GM12891 (cell line): ENCODE measurements around the gene CNOT3.
"Not testable (repeated sequence)": the region's sequence is repeated elsewhere in the genome, so short reads cannot be mapped to it uniquely, and the experiment has no call there.

ENCODE experiments used
- POLR2A ChIP-seq: IDR thresholded peaks from 2 replicates; pipeline ENCODE4 v1.6.1; 2011; ENCODE audit warnings: low read depth, low read length, control low read depth
- POLR2AphosphoS5 ChIP-seq: IDR thresholded peaks from 2 replicates; pipeline ENCODE4 v1.6.1; 2011; ENCODE audit warnings: low read depth, low read length, control low read depth
- POU2F2 ChIP-seq: IDR thresholded peaks from 2 replicates; pipeline ENCODE4 v1.6.1; 2011; ENCODE audit warnings: low read depth, mild to moderate bottlenecking, control low read depth, low read length, moderate library complexity
- SPI1 ChIP-seq: IDR thresholded peaks from 2 replicates; pipeline ENCODE4 v1.6.1; 2011; ENCODE audit warnings: low read depth, low read length, control low read depth
- TAF1 ChIP-seq: IDR thresholded peaks from 2 replicates; pipeline ENCODE4 v1.6.1; 2011; ENCODE audit warnings: low read depth, low read length, control low read depth

DNA sequence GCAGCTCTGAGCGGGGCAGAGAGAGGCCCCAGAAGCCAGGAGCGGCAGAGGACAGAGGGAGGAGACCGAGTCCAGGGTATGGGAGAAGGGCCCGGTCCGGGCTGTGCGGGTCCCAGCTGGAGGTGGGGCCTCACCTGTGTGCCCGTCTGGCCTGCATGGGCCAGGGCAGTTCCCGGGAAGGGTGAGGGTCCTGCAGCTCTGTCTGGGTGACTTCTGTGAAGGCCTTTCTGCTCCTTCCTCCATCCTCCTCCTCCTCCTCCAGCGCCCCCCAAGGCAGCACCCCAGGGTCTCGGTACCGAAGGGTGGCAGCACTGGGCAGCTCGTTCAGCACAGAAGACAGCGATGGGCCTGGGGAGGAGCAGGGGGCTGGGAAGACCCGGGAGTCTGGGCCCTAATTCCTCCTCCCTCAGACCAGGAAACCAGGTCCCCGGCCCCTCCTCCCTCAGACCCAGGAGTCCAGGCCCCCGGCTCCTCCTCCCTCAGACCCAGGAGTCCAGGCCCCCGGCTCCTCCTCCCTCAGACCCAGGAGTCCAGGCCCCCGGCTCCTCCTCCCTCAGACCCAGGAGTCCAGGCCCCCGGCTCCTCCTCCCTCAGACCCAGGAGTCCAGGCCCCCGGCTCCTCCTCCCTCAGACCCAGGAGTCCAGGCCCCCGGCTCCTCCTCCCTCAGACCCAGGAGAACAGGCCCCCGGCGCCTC, 34.3 kb downstream of the CNOT3 start:
- TF ChIP-seq POLR2AphosphoS5, TAF1, POLR2A, SPI1, POU2F2: not testable (repeated sequence)
